GM19467 (cell line): ENCODE data around the gene ELP2.
"Not testable (repeated sequence)": the region's sequence is repeated elsewhere in the genome, so short reads cannot be mapped to it uniquely, and the experiment has no call there.

Source experiments
- ATAC-seq: cut with Tn5 transposase; IDR thresholded peaks from one replicate; pipeline ENCODE4 v1.9.1; 2021; ENCODE audit warnings: mild to moderate bottlenecking, moderate library complexity; ENCODE audit not compliant: unreplicated experiment

ELP2 gene

GRCh38 chr18:36187826-36188721 lies 58.4 kb downstream of the ELP2 start:
- ATAC-seq: no peak

DNA sequence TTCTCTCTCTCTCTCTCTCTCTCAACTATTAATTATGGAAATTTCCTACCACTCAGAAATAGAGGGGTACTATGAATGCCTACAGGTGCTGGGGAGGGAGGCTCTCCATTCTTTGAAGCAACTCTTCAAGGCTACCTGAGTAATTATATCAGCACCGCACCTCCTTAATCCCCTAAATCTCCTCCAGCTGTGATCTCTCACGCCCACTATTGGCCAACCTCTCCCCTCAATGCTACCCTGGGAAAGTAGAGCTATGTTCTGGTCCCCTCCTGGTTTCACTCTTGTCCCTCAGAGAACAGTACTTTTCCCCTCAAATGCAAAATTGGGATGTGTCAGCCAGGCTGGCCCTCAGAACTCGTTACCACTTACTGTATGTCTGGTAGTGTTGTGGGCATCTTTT lies 59.2 kb downstream of the ELP2 start:
- no peak for ATAC-seq

DNA sequence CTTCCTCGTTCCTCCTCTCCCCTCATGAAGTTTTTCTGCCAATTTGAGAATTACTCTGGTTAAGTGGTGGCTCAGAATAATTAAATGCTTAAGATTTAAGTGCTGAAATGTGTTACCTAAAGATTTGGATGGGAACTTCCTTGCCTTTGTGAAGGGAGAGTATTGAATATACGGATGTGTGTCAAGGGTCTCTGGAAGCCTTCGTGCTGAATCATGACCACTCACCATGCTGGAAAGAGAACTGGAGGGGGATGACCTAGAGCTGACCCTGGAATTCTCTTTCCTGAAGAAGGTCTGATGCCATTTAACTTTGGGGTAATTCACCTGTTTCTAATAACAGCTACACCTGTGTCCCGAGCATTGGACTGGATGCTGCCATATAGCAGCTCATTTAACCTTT lies 59.8 kb downstream of the ELP2 start:
- ATAC-seq: no peak

GRCh38 chr18:36191286-36191685 lies 61.6 kb downstream of the ELP2 start:
- ATAC-seq: no peak

GRCh38 chr18:36191711-36192110 lies 62.0 kb downstream of the ELP2 start:
- ATAC-seq: no peak

- ATAC-seq: no peak
These were observed 65.1 kb downstream of the ELP2 start for GRCh38 chr18:36194600-36195315.

GRCh38 chr18:36195427-36196122 lies 65.9 kb downstream of the ELP2 start:
- no peak for ATAC-seq

DNA sequence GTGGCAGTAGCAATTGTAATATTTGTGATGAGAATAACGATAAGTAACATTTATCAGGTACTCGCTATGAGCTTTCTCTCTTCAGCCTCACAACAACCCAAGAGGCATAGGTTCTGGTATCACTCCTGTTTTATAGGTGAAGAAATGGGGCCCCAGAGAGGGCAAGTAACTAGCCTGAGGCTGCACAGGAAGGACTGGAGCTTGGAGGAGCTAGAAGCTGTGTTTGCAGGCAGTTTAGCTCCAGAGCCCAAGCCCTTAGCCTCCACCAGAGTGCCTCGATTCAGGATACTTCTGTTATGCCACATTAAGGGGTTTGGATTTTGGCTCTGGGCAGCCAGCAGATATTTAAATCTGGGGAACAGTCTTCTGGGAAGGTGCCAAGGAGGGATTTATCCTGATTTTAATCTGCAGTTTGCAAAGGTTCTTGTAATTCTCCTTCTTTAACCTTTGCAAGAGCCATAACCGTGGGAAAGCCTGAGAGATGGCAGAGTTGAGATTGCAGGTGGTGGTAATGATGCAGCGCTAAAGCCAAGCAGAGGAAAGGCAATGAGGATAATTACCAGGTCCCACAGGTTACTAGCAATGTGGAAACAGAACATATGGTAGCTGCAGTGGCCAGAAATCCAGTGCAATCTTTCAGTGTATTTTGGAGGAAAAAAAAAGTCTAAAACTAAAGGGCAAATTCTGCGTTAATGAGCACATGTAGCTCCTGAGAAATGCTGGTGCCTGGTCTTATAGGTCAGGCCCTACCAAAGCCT lies 66.7 kb downstream of the ELP2 start:
- no peak for ATAC-seq

- no peak for ATAC-seq
These were observed 67.9 kb downstream of the ELP2 start for GRCh38 chr18:36197511-36198166.

GRCh38 chr18:36199691-36200295 lies 70.1 kb downstream of the ELP2 start:
- ATAC-seq: no peak

GRCh38 chr18:36200354-36200771 lies 70.7 kb downstream of the ELP2 start:
- no peak for ATAC-seq

GRCh38 chr18:36201765-36202164 lies 72.1 kb downstream of the ELP2 start:
- no peak for ATAC-seq

- ATAC-seq: no peak
These were observed 73.7 kb downstream of the ELP2 start for GRCh38 chr18:36203360-36203895.

- no peak for ATAC-seq
These were observed 75.5 kb downstream of the ELP2 start for GRCh38 chr18:36205166-36205565.

GRCh38 chr18:36207303-36207702 lies 77.6 kb downstream of the ELP2 start:
- ATAC-seq: no peak

DNA sequence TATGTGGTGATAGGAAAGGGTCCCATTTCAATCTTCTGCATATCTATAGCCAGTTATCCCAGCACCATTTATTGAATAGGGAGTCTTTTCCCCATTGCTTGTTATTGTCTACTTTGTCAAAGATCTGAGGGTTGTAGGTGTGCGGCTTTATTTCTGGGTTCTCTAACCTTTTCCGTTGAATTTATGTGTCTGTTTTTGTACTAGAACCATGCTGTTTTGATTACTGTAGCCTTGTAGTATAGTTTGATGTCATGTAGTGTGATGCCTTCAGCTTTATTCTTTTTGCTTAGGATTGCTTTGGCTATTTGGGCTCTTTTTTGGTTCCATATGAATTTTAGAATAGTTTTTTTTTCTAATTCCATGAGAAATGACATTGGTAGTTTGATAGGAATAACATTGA lies 78.3 kb downstream of the ELP2 start:
- ATAC-seq: not testable (repeated sequence)

GRCh38 chr18:36211612-36212065 lies 81.9 kb downstream of the ELP2 start:
- ATAC-seq: no peak

GRCh38 chr18:36212301-36213171 lies 82.8 kb downstream of the ELP2 start:
- no peak for ATAC-seq

- ATAC-seq: no peak
These were observed 85.1 kb downstream of the ELP2 start for GRCh38 chr18:36214811-36215210.
